ENCODE measurements around the gene SLC39A1. TPM values are rescaled to one million over a fixed set of nuclear protein-coding genes. Genes with fewer than 3 reads are reported as not detected.

Gene SLC39A1
- total and polyA plus RNA-seq, 9 of the 15 experiments (the other 6 are each of a cell fraction or from before 2014, with no cell fraction given) = 9.9 to 81.1 (median 62.7) TPM

GRCh38 chr1:153944005-153944826, 19.1 kb downstream of the SLC39A1 start (continued):
- TF ChIP-seq MGA (IDR thresholded peaks at IDR 0.05) (no peak), CREM (IDR thresholded peaks at IDR 0.05; ENCODE audit: low read depth) (peak; percentile 91), THRB (CRISPR knock-in tag; conservative IDR thresholded peaks at IDR 0.05) (no peak), POLR2G (IDR thresholded peaks at IDR 0.05; ENCODE audit: low read depth, low read length) (peak; percentile 52), MAFK (IDR thresholded peaks at IDR 0.05; ENCODE audit: low read length) (no peak), ARID4B (CRISPR knock-in tag; IDR thresholded peaks at IDR 0.05) (no peak), BDP1 (IDR thresholded peaks at IDR 0.05; ENCODE audit: insufficient read depth, insufficient read length) (no peak), NCOA1 (IDR thresholded peaks at IDR 0.05; ENCODE audit: low read depth) (peak; percentile 90), U2AF1 (optimal IDR thresholded peaks at IDR 0.05; ENCODE audit: low read depth, low read length) (no peak)
